HG03520 (cell line): ENCODE results near the gene SDHA.
"Not testable (repeated sequence)": the region's sequence is repeated elsewhere in the genome, so short reads cannot be mapped to it uniquely, and the experiment has no call there.

Experiments
- ATAC-seq: cut with Tn5 transposase; IDR thresholded peaks from one replicate; pipeline ENCODE4 v1.9.1; 2021; ENCODE audit warnings: mild to moderate bottlenecking, moderate library complexity; ENCODE audit not compliant: unreplicated experiment

The SDHA gene

DNA sequence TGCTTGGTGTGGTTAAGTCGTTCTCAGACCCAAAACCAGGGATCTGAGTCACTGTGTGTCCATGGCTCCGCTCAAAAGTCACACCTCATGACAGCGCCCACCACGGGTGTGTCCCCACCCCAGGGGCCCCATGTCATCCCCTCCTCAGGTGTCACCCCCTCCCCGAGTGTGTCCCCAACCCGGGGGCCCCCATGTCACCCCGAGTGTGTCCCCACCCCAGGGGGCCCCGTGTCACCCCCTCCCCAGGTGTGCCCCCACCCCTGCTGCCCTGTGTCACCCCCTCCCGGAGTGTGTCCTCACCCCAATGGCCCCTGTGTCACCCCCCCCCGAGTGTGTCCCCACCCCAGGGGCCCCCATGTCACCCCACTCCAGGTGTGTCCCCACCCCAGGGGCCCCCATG is 21.8 kb upstream of the SDHA start:
- ATAC-seq, result no peak

DNA sequence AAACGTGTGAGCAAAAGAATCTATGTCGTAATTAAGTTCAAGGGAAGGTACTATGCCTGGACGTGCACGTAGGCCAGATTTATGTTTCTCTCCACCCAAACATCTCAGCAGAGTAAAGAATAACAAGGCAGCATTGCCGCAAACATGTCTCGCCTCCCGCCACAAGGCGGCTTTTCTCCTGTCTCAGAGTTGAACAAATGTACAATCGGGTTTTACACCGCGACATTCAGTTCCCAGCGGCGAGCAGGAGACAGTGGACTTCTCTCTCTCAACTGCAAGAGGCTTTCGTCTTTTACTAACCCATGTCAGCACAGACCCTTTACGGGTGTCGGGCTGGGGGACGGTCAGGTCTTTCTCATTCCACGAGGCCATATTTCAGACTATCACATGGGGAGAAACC is 21.1 kb upstream of the SDHA start:
- ATAC-seq, result not testable (repeated sequence)

DNA sequence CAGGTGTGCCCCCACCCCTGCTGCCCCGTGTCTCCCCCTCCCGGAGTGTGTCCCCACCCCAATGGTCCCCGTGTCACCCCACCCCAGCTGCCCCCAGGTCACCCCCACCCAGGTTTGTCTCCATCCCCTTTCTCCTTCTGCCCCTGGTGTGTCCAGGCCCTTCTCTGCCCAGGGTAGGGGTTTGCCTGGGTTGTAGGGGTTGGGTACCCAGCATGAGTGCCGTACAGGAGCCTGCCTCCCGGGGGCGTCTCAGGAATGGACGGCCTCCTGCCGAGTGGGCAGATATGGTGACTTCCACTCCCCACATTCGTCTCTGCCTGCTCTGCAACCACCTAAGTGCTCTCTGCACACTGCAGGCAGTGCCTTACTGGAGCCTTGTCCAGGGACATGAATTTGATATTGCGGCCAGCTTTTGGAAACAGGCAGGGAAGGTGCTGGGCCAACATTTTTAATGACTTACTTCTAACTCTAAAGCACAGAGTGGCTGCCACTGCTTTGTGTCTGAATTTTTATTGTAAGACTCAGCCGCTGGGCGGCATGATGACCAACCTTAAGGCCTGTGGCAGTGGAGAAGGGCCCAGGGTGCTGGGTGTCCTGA is 20.1 kb upstream of the SDHA start:
- ATAC-seq, result no peak

DNA sequence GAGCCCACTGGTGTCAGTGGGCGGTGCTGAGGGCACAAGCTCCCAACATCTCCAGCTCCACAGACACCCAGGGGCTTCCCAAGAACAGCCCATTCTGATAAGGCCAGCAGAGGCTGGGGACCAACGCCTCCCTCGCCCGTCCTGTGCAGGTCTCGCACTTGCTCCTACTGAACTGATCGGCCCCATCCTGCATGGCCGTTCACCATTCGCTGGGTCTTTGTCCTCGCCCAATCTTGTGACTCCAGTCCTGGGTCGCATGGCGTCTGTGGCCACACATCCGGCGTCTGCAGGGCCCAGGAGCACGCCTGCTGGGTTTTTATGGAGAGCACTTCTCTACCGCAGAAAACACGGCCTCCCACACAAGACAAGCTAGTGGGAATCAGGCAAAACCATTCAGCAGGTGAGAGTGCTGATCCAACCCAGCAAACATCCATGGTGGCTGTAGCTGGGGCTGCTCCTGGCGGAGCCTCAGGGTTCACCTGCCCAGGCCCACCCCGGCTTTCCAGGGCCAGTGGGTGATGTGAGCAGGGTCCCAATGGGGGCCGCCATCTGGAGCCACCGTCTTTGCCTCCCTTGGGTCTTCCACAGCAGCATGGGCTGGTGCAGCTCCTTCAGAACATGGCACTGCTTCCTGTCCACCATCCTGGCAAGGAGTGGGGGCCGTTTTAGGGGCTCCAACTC is 19.5 kb upstream of the SDHA start:
- ATAC-seq, result no peak

DNA sequence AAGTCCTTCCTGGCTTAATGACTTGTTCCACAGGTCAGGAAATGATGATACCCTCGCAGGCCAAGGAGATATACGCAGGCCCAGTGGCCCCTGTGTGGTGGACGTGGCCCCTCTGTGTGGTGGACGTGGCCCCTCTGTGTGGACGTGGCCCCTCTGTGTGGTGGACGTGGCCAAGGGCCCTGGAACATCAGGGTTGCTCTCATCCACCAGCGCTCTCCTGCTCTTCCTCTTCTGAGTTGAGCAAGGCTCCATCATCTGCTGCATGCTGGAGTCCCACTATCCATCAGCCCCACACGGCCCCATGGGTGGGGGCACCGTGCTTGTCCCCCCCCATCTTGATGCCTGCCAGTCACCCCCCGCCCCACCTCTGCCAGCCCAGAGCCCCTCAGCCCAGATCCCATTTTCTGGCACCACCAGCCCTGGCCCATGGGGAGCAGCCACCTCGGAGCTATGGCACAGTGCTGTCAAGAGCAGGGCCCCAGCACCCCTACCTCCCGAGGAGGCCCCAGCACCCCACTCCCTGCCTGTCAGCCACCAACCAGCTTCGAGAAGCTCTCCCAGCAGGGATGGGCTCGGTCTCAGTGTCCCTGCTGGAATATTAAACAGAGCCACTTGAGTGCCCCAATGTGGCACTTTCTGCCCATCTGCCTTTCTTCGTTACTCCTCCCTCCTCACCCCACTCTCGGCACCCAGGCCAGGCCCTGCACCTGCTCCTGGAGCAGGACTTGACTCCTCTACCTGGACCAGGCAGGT is 18.7 kb upstream of the SDHA start:
- ATAC-seq, result no peak

DNA sequence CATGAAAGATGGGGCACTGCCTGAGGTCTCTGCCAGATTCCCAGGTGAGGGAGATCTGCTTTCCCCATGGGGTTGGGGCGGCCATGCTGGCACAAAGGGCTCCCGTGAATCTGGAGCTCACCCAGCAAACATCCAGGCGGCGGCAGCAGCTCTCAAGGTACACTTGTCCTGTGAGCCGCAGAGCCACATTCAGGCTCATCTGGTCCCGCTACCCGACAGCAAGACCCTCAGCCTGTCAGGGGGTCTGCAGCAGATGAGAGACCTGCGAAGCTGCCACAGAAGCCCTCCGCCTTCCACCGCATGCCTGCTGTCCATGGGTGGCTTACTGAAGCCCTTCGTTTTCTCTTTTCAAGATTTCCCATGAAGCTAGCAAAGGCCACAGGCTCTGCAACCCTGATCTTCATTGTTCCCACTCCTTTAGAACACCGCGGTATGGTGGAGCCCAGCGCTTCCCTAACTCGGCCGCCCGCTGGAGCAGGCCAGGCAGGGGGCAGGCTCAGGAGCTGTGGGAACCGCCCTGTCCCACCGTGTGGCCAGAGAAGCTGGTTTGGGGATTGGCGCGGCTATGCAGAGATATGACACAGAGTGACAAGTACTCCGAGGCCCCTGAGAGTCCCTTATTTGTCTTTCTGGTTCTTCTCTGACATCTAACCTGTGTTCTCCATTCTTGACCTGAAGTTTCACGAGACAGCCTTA is 18.0 kb upstream of the SDHA start:
- ATAC-seq, result no peak

DNA sequence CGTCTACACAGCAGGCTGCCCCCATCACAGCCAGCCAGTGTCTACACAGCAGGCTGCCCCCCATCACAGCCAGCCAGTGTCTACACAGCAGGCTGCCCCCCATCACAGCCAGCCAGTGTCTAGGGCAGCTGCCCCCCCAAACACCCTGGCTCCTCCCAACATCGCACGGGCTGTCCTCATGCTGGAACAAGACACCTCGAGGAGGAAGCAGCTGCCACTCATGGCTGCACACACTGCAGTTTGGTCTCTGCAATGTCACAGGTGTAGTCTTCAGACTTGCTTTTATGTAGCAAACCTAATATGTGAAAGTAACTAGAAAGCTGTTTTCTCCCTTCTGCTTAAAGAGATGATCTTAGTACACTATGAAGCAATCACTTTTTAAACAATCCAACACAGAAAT is 17.1 kb upstream of the SDHA start:
- no peak for ATAC-seq

DNA sequence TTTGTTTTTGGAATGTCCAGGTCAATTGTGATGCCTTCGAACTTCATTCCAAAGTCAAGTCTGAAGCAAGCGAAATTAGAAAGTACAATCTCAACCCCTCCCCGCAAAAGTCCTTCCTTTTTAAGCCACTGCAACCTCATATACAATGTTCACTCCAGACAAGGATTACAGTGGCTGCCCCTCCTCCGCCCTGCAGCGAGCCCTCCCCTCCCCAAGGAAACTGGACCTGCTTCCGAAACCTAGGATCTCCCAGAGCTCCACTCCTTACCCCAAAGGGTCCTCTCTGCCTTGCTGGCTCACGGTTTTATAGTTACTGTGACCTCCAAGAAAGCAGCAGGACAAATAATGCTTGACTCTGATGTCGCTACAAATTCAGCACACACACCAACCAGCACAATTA is 16.4 kb upstream of the SDHA start:
- no peak for ATAC-seq

DNA sequence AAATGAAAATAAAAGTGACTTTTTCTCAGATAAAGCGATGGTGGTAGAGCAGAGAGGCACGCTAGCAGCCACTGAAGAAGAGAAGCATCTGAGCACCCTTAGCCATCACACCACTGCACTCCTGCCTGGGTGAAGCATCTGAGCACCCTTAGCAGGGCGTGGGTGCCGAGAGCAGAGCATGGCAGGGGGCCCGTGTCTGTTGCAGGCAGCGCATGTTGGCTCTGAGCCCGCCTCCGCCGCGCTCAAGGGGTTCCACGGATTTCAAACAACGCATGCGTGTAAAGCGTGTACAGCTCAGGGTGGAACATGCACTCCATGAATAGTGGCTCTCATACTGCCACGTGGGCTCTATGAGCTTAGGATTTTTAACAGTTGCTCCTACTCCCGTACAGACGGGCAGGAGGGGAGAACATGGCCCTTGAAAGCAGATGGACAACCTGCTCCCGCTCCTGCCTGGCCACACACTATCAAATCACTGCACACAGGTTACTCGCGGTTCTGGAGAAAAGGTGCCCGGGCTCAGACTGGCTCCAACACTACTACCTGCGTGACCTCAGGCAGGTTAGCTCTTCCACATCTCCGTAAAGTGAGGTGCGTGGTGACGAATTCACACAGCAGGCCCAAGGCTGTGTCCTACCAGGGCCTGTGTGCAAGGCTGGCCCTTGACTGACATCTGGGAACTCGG is 14.7 kb upstream of the SDHA start:
- ATAC-seq, result no peak

DNA sequence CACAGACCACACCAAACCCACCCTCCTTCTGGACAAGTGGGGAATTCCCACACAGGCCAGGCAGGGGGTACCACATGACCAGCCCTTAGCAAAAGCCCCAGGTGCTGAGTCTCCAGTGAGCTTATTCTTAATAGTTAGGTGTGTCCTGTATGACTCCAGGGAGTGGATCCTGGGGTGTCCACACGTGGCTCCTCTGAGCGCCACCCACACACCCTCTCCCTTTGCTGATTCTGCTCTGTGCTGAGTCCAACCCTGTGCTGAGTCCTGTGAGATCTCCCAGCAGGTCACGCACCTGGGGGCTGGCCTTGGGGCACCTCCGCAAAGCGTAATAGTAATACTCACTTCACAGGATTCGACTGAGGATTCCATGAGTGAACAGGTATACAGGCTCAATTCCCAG is 14.1 kb upstream of the SDHA start:
- ATAC-seq, result no peak

DNA sequence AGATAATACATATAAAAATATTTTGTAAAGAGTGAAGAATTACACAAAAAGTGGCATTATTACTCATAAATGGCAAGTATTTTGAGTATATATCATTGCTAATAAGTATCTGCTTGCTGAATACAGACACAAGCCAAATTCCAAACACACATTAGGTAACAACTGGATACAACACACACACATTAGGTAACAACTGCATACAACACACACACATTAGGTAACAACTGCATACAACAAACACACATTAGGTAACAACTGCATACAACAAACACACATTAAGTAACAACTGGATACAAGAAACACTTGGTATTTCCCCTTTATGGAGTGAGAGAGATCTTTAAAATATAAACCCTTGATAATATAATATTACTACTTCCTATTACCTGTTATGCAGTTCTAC is 13.7 kb upstream of the SDHA start:
- ATAC-seq, result no peak

DNA sequence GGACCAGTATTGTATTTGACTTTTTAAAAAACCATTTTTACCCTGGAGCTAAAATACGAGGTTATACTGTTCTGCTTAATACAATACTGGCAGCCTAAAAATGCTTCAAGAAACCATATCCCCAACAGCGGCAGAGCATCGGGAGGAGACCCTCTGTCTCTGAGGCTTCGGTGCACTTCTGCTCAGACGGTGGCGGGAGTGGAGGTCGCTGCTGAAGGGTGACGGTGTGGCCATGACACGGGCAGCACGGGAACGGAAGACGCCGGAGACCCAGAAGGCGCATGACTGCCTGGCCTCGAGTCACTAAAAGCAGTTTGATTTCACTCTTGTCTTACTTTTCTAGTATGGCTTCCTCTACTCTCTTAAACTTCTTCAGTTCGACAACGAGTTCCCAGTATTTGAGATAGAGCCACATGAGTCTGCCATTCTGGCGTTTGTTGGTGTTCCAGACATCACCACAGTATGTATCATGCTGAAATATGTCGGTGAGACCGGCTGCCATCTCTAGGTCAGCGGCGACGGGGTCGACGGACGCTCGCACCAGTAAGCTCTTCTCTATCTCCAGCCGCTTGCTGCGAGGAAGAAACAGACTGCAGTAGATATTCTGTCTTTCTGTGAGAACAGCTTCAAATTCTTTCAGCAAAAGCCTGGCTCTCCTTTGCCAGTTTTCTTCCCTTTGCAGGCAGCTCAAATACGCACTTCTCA is 13.0 kb upstream of the SDHA start:
- ATAC-seq, result no peak

DNA sequence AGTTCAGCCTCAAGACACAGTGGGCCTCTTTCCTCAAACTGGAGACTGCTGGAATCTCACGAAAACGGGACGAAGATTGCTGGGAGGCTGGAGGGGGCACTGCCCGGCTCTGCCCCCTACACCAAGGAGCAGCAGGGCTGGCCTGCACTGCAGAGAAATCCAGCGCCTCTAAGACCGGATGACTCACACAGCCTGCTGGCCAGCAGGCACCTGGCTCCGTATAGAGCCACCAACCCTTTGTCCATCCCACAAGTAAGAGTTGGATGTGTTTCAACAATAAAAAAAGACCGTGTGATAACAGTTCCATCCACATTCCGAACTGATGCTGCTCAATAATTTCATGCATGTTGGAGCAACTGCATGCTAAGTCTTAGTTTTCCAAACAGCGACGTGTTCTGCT is 11.7 kb upstream of the SDHA start:
- ATAC-seq, result no peak

DNA sequence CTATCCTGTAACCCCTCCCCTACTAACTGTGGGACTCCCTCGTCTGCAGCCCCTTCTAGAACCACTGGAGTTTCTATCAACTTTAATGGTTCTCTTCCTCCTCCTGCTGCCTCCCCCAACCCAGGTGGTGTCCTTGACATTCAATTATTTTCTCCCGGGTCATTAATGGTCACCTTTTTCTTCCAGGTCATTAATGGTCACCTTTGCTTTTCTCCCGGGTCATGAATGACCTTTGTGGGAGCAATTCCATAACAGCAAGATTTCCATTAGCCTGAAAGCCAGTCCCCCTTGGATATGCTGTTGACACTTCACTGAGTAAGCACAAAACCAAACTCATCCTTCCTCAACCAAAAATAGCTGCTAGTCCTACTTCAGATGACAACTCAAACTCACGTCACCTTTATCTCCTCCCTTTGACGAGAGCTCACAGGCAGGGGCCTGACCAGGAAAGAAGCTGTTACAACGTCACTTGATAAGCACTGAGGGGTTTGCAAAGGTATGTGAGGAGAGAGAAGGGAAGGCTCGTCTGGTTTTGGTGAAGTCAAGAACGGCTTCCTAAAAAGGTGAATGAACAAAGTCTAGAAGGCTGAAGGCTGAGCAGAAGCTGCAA is 11.1 kb upstream of the SDHA start:
- ATAC-seq, result no peak

DNA sequence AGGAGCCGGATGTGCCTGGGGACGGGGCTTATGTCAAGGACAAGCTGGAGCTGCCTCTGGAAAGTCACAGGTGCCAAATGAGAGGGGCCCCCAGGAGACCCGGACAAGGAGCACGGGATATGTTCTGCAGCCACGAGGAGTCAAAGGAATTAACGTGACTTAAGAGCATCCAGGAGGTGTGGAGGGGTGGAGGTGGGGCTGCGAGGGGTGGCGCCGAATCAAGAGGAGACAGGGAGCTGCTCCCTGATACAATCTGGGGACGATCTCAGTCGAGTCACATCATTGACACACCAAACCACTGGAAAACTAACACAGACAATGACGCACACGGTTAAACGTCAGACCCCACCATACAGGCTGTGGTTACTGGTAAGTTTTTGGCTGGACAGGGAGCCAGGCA is 10.5 kb upstream of the SDHA start:
- no peak for ATAC-seq

DNA sequence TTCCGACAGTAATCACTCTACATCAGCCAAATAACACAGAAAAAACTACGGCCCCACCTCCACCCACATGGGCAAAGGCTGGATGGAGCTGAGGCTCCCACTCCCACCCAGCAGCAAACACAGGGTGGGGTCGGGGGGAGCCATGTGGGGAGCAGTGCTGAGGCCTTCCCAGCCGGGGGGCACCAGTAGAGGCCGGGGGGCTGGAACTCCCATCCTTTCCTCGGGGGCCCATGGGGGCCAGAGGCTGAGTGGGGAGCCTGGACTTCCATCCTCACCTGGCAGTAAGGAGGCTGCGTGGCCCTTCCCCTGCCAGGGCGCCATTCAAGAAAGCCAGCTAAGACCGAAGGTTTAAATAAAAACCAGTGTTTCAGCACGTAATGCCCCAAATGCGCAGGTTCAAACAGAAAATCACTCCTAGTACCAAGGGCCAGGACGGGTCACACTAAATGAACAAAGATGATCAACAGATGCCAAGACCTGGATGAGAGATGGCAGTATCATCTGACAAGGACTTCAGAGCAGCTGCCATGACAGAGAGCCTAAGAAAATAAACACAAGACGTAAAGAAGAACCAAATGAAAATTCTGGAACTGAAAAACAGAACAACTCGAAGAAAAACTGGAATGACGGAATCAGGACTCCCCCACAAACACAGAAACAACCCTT is 9.5 kb upstream of the SDHA start:
- no peak for ATAC-seq

DNA sequence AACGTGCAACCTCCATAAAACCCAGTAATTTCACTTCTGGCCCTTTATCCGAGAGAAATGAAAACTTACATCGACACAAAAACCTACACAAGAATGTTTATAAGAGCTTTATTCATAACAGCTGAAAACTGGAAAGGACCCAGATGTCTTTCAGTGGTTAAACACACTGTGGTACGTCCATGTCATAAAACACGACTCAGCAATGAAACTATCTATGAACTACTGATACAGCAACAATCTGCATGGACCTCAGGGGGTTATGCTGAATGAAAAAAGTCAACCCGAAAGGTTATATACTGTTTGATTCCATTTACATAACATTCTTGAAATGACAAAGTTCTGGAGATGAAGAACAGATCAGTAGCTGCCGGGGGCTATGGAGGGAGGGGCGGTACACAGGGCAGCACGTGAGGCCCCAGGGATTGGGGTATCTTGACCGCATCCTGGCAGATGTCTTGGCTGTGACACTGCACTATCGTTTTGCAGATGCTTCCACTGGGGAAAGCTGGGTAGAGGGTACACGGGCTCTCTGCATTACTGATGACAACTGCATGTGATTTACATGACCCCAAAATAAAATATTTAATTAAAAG is 4.2 kb upstream of the SDHA start:
- no peak for ATAC-seq

DNA sequence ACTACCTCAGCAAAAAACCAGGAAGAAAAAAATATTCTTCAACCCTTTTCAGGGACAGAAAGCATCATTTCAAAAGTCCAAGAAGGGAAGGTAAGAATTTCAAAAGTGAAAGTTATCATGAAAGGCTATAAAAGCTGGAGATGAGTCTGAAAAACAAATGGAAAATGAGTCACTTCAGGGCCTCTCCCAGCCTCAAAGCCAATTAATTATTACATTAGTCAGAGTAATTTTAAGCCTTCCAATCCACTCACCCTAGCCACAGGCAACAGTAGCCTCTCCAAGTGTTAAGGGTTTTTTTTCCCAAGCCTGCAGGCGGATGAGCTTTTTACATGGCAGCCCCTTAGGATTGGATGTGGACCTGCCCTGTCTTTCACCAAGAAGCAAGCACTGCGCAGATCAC is 2.9 kb upstream of the SDHA start:
- ATAC-seq, result not testable (repeated sequence)

DNA sequence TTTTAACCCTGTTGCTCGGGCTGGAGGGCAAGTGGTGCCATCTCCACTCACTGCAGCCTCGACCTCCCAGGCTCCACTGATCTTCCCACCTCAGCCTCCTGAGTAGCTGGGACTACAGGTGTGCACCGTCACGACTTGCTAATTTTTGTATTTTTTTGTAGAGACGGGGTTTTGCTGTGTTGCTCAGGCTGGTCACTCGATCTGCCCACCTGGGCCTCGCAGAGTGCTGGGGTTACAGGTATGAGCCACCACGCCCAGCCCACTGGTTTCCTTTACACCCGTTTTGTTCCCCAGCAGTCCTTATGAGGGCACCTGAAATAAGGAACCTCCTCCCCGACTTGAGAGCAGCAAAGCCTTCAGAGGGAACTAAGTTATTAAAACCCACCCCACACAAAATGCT is 2.0 kb upstream of the SDHA start:
- not testable (repeated sequence) for ATAC-seq
